Kidney (tissue), 14 donors: ENCODE data around the gene GP1BA. TPM values are rescaled to one million over a fixed set of nuclear protein-coding genes. Genes with fewer than 3 reads are reported as not detected.
A peak's percentile ranks its signal among the peaks of the same experiment; 100 is the strongest.

Source experiments
- DNase-seq, 5 donors: peaks; one replicate each; pipeline ENCODE4 v3.0.0-alpha.2; 2013 to 2020
- FAIRE-seq: peaks from 2 replicates; lab custom pipeline; 2012; peaks lifted over from hg19 to GRCh38; lab: Jason Lieb, UNC
- H3K27ac ChIP-seq, 2 donors: one replicate each; pipeline ENCODE4 v1.7.0; 2013; ENCODE audit warnings: low read depth in 2 of 2, low read length in 2 of 2, inconsistent platforms in 1 of 2
- H3K27me3 ChIP-seq: one replicate; pipeline ENCODE4 v1.7.1; 2013; ENCODE audit warnings: low read length, inconsistent platforms; ENCODE audit not compliant: control insufficient read depth, insufficient read depth
- H3K36me3 ChIP-seq, 3 donors: one replicate each; pipeline versions ENCODE4 v1.7.0 to v1.7.1; 2013; ENCODE audit warnings: low read length in 3 of 3, control low read depth in 1 of 3, inconsistent platforms in 1 of 3; ENCODE audit not compliant: insufficient read depth in 3 of 3, control insufficient read depth in 2 of 3
- H3K4me1 ChIP-seq, 3 donors: one replicate each; pipeline versions ENCODE4 v1.7.0 to v1.7.1; 2013; ENCODE audit warnings: low read length in 3 of 3, inconsistent platforms in 1 of 3, low read depth in 1 of 3; ENCODE audit not compliant: control insufficient read depth in 2 of 3, insufficient read depth in 2 of 3
- H3K4me3 ChIP-seq, 3 donors: one replicate each; pipeline versions ENCODE4 v1.7.0 to v1.8.1; 2013; ENCODE audit warnings: low read length in 3 of 3, control low read depth in 1 of 3, inconsistent platforms in 1 of 3
- H3K9ac ChIP-seq, 3 donors: one replicate each; pipeline versions ENCODE4 v1.7.0 to v1.7.1; 2013; ENCODE audit warnings: low read length in 3 of 3, control low read depth in 1 of 3, inconsistent platforms in 1 of 3
- H3K9me3 ChIP-seq, 3 donors: one replicate each; pipeline versions ENCODE4 v1.7.0 to v1.7.1; 2013; ENCODE audit warnings: low read length in 3 of 3, control low read depth in 1 of 3, inconsistent platforms in 1 of 3; ENCODE audit not compliant: control insufficient read depth in 2 of 3, insufficient read depth in 1 of 3
- CTCF ChIP-seq: IDR thresholded peaks from 3 replicates; pipeline ENCODE4 v1.5.1; 2012; ENCODE audit warnings: mild to moderate bottlenecking, moderate library complexity, borderline replicate concordance; ENCODE audit not compliant: insufficient read depth; ENCODE audit errors: extremely low read depth
- intact Hi-C: fragments of 100-400 bp; cut with DNase I; formaldehyde crosslinking; loops from one replicate; pipeline ENCODE4 v1.11.1; 2022
- polyA plus RNA-seq: library from polyadenylated mRNA; stranded (reverse); fragments of 350-450 nt; fragmentation: Illumina TruSeq; extraction: RNeasy Lipid Tissue Mini Kit (QIAGEN cat#74804); gene quantifications from one replicate; pipeline ENCODE4 v1.2.3, GENCODE V29; 2014; ENCODE audit warnings: low read depth, low replicate concordance; ENCODE audit not compliant: insufficient read depth
- total RNA-seq: library from RNA; stranded (reverse); fragmentation: NEBNext Ultra II Directional; extraction: Animal tissue kit (Norgen Biotek cat#: 25700); gene quantifications from one replicate; pipeline ENCODE4 v1.2.1, GENCODE V29; 2021
- donor health status: control.
- donor health status: control.
- donor health status: control.
- donor health status: control.
- donor health status: control.
- donor health status: DM: yes; HTN: yes; CAD: no.
- donor health status: Normal renal cell carcinoma (clear cell type).

Gene GP1BA
- total and polyA plus RNA-seq, 2 donors from 2014 or later, result not detected

GRCh38 chr17:4887581-4887980 is 44.5 kb upstream of the GP1BA start:
- Histone ChIP-seq H3K27me3 (no peaks in the 10 kb centered on the region), H3K36me3 (peaks cover 5 to 45% (median 28%) of the 10 kb centered on the region in 3 donors), H3K9ac (no peak overlapping the region), H3K27ac (no peak overlapping the region), H3K9me3 (no peaks in the 10 kb centered on the region), H3K4me1 (peaks cover 0 to 6% (median 0%) of the 10 kb centered on the region in 3 donors), H3K4me3 (no peak overlapping the region)
- intact Hi-C loops, result no loop called here
- DNase-seq (no peak), FAIRE-seq (no peak)
- no peak for TF ChIP-seq CTCF

DNA sequence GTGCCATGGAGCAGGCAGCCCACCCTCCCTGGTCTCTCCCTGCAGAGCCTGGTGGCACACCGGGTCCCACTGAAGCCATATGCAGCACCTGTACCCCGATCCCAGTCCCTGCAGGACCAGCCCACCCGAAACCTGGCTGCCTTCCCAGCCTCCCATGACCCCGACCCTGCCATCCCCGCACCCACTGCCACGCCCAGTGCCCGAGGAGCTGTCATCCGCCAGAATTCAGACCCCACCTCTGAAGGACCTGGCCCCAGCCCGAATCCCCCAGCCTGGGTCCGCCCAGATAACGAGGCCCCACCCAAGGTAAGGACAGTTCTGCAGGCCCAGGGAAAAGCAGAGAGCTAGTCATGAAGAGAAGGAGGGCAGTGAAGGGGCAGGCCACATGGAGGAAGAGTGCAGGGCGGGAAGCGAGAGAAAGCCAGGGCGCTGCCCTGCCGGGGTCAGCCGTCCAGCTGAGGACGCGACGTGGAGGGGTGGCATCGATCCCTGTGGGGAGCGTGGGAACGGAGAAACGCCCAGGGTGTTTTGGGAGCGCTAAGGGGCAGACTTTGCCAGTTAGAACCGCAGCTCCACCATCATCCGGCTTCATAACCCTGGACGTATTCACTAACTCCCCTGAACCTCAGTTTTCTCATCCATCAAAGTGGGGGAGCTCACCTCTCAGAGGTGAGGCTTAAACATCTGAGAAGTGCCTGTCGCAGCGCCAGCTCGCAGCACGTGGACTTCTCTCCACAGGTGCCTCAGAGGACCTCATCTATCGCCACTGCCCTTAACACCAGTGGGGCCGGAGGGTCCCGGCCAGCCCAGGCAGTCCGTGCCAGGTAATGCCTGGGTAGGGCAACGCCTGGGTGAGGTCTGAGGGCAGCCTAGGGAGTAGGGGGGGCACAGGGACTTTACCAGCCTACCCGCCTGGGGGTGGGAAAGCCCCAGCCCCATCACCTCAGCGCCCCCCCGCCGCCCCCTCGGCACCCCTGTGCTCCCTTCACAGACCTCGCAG is 40.4 kb upstream of the GP1BA start:
- FAIRE-seq (no peak), DNase-seq (no peak)
- no peaks in the 10 kb centered on the region for H3K9me3 ChIP-seq
- H3K27me3 ChIP-seq, result no peaks in the 10 kb centered on the region
- H3K27ac ChIP-seq, result no peak overlapping the region
- TF ChIP-seq CTCF, result no peak
- peaks cover 0 to 6% (median 0%) of the 10 kb centered on the region in 3 donors for H3K4me1 ChIP-seq
- H3K9ac ChIP-seq, result no peak overlapping the region
- intact Hi-C loops, result no loop called here
- peaks cover 0 to 41% (median 27%) of the 10 kb centered on the region in 3 donors for H3K36me3 ChIP-seq
- no peak overlapping the region for H3K4me3 ChIP-seq

- TF ChIP-seq CTCF, result no peak
- FAIRE-seq (no peak), DNase-seq (peak in 4 of 5 donors; percentile 75 to 86 (median 80))
- peaks cover 0 to 6% (median 0%) of the 10 kb centered on the region in 3 donors for H3K4me1 ChIP-seq
- no peaks in the 10 kb centered on the region for H3K27me3 ChIP-seq
- H3K4me3 ChIP-seq, result no peak overlapping the region
- intact Hi-C loops, result no loop called here
- no peaks in the 10 kb centered on the region for H3K9me3 ChIP-seq
- H3K9ac ChIP-seq, result no peak overlapping the region
- peaks cover 0 to 39% (median 27%) of the 10 kb centered on the region in 3 donors for H3K36me3 ChIP-seq
- H3K27ac ChIP-seq, result no peak overlapping the region
These were observed 39.4 kb upstream of the GP1BA start for GRCh38 chr17:4892499-4893221.
